ENCODE data around the gene TCEAL8.

TCEAL8 gene

GRCh38 chrX:103220511-103221323 is 34.2 kb downstream of the TCEAL8 start:
- peak; percentile 46 for DNase-seq

GRCh38 chrX:103215425-103215991 is 39.4 kb downstream of the TCEAL8 start:
- DNase-seq: peak; percentile 49

GRCh38 chrX:103214870-103215424 is 40.0 kb downstream of the TCEAL8 start, which contains the start of gene BEX4:
Gene BEX4, plus strand, starts transcription at chrX:103215108. Its CDS starts 1,046 bp downstream, at chrX:103216154.
- DNase-seq: peak; percentile 84

GRCh38 chrX:103212749-103213457 is 42.1 kb downstream of the TCEAL8 start:
- DNase-seq: no peak

GRCh38 chrX:103211012-103211715 is 43.8 kb downstream of the TCEAL8 start:
- peak; percentile 18 for DNase-seq

- DNase-seq: no peak
Observed at GRCh38 chrX:103210056-103210455, 44.9 kb downstream of the TCEAL8 start.

All from right kidney (tissue), 1 donor.